GM12878 (cell line): ENCODE measurements around the gene NOXA1. TPM values are rescaled to one million over a fixed set of nuclear protein-coding genes. Genes with fewer than 3 reads are reported as not detected.

Experiments used
- ATF3 ChIP-seq: IDR thresholded peaks from 2 replicates; pipeline ENCODE4 v1.6.1; 2011; ENCODE audit warnings: low read depth, mild to moderate bottlenecking, low read length, moderate library complexity, borderline replicate concordance; ENCODE audit errors: extremely low read depth
- ATF7 ChIP-seq: fragments of 450-650 bp; IDR thresholded peaks from 2 replicates; pipeline ENCODE4 v1.6.1; 2016; ENCODE audit warnings: low read depth, mild to moderate bottlenecking
- BCLAF1 ChIP-seq: fragments of 450-650 bp; IDR thresholded peaks from 2 replicates; pipeline ENCODE4 v1.6.1; 2017; ENCODE audit warnings: antibody characterized with exemption, mild to moderate bottlenecking, moderate library complexity
- CBX5 ChIP-seq: sonication (generic); IDR thresholded peaks from 2 replicates; pipeline ENCODE4 v1.6.1; 2016; ENCODE audit warnings: low read depth, moderate library complexity, mild to moderate bottlenecking, inconsistent platforms
- FOXK2 ChIP-seq: fragments of 450-650 bp; IDR thresholded peaks from 2 replicates; pipeline ENCODE4 v1.6.1; 2017; ENCODE audit warnings: mild to moderate bottlenecking, moderate library complexity
- NRF1 ChIP-seq: conservative IDR thresholded peaks from 2 replicates; pipeline ENCODE4 v1.6.1; 2011; ENCODE audit warnings: mild to moderate bottlenecking, low read depth, low read length, improper control_type of control experiment
- PAX8 ChIP-seq: fragments of 450-650 bp; IDR thresholded peaks from 2 replicates; pipeline ENCODE4 v1.6.1; 2017; ENCODE audit warnings: mild to moderate bottlenecking, moderate library complexity
- SMARCA5 ChIP-seq: fragments of 450-650 bp; IDR thresholded peaks from 2 replicates; pipeline ENCODE4 v1.6.1; 2017; ENCODE audit warnings: mild to moderate bottlenecking
- SPI1 ChIP-seq: IDR thresholded peaks from 2 replicates; pipeline ENCODE4 v1.6.1; 2011; ENCODE audit warnings: low read depth, mild to moderate bottlenecking, low read length, moderate library complexity, borderline replicate concordance; ENCODE audit not compliant: insufficient read depth
- SREBF2 ChIP-seq: IDR thresholded peaks from 2 replicates; pipeline ENCODE4 v1.6.1; 2012; ENCODE audit warnings: mild to moderate bottlenecking, low read length
- TAF1 ChIP-seq: IDR thresholded peaks from 2 replicates; pipeline ENCODE4 v1.6.1; 2011; ENCODE audit warnings: mild to moderate bottlenecking, low read depth, low read length, borderline replicate concordance
- WRNIP1 ChIP-seq: IDR thresholded peaks from 2 replicates; pipeline ENCODE4 v1.6.1; 2011; ENCODE audit warnings: low read depth, low read length, improper control_type of control experiment, borderline replicate concordance
- YY1 ChIP-seq: IDR thresholded peaks from 2 replicates; pipeline ENCODE4 v1.6.1; 2011; ENCODE audit warnings: low read depth, mild to moderate bottlenecking, low read length
- ZBTB11 ChIP-seq: fragments of 450-650 bp; formaldehyde crosslinking; IDR thresholded peaks from 2 replicates; pipeline ENCODE4 v1.5.0; 2022; ENCODE audit warnings: mild to moderate bottlenecking, missing genetic modification characterization
- polyA plus RNA-seq, 11 experiments: library from polyadenylated mRNA; depleted of rRNA in 4 of 11; unstranded in 6 of 11; stranded (reverse) in 5 of 11; fragments of >200 nt; fragmentation: Nextera tagmentation in 4 of 11; fragmentation: Illumina TruSeq in 1 of 11; extraction: Ambion mirVana in 4 of 11; extraction: Trizol in 1 of 11; gene quantifications; 1 replicate in 1 of 11; 2 replicates in 10 of 11; pipeline versions ENCODE4 v1.2.1 to v1.2.3, GENCODE V29; 2011 to 2016; ENCODE audit warnings: inconsistent platforms in 2 of 11, missing spikeins in 2 of 11, low read depth in 1 of 11
- total RNA-seq, 4 experiments: library from RNA; depleted of rRNA in 3 of 4; stranded (reverse); fragments of >200 nt in 3 of 4; fragmentation: Illumina TruSeq in 1 of 4; extraction: Trizol in 1 of 4; gene quantifications; 2 replicates each; pipeline versions ENCODE4 v1.2.1 to v1.2.3, GENCODE V29; 2013 to 2021

NOXA1 gene
- total and polyA plus RNA-seq, 10 of the 15 experiments (the other 5 are each of a cell fraction or from before 2014, with no cell fraction given), result 0.08 to 0.20 TPM; not detected in 8

- TF ChIP-seq ATF3 (no peak), WRNIP1 (no peak), ZBTB11 (CRISPR knock-in tag) (peak; percentile 99), SMARCA5 (peak; percentile 93; the same call in 1 of the 2 replicates), ATF7 (no peak), CBX5 (peak; percentile 46; the same call in 1 of the 2 replicates), BCLAF1 (no peak), SPI1 (no peak), SREBF2 (no peak), TAF1 (peak; percentile 81; the same call in 1 of the 2 replicates), NRF1 (no peak), FOXK2 (no peak), YY1 (peak; percentile 88), PAX8 (no peak)
Measured at GRCh38 chr9:137422604-137423513, at the start of gene NOXA1, which contains the start of gene EXD3 (continued).
